Mononuclear cell (primary cell): ENCODE measurements around the gene FGF16. TPM values are rescaled to one million over a fixed set of nuclear protein-coding genes. Genes with fewer than 3 reads are reported as not detected.

Source experiments
- H3K27me3 ChIP-seq: 2 replicates; pipeline ENCODE4 v1.6.0; 2011; ENCODE audit warnings: low read length, control low read depth; ENCODE audit not compliant: insufficient read depth
- H3K4me1 ChIP-seq: 2 replicates; pipeline ENCODE4 v1.5.1; 2011; ENCODE audit warnings: mild to moderate bottlenecking, low read length, control low read depth; ENCODE audit not compliant: insufficient read depth
- H3K4me3 ChIP-seq: 2 replicates; pipeline ENCODE4 v1.5.1; 2011; ENCODE audit warnings: mild to moderate bottlenecking, low read length, moderate library complexity
- H3K9me3 ChIP-seq: 2 replicates; pipeline ENCODE4 v1.5.1; 2011; ENCODE audit warnings: low read depth, mild to moderate bottlenecking, control low read depth, low read length
- total RNA-seq: library from RNA; depleted of rRNA; stranded (reverse); fragments of >200 nt; gene quantifications from one replicate; pipeline ENCODE4 v1.2.3, GENCODE V29; 2012

FGF16 gene
- total RNA-seq, 1 donor, result not detected

GRCh38 chrX:77436682-77437081 is 10.5 kb upstream of the FGF16 start:
- Histone ChIP-seq H3K27me3 (no peaks in the 10 kb centered on the region), H3K9me3 (no peaks in the 10 kb centered on the region), H3K4me3 (no peak overlapping the region), H3K4me1 (no peaks in the 10 kb centered on the region)

GRCh38 chrX:77440330-77440729 is 6.9 kb upstream of the FGF16 start:
- H3K4me3 ChIP-seq, result no peak overlapping the region
- no peaks in the 10 kb centered on the region for H3K4me1 ChIP-seq
- H3K27me3 ChIP-seq, result no peaks in the 10 kb centered on the region
- H3K9me3 ChIP-seq, result no peaks in the 10 kb centered on the region

- H3K4me1 ChIP-seq, result peaks cover 4% of the 10 kb centered on the region
- H3K9me3 ChIP-seq, result no peaks in the 10 kb centered on the region
- H3K27me3 ChIP-seq, result peaks cover 5% of the 10 kb centered on the region
- no peak overlapping the region for H3K4me3 ChIP-seq
Observed at GRCh38 chrX:77441033-77441432, 6.2 kb upstream of the FGF16 start.

GRCh38 chrX:77441479-77441878 is 5.7 kb upstream of the FGF16 start:
- H3K27me3 ChIP-seq, result peaks cover 10% of the 10 kb centered on the region
- no peak overlapping the region for H3K4me3 ChIP-seq
- peaks cover 9% of the 10 kb centered on the region for H3K4me1 ChIP-seq
- H3K9me3 ChIP-seq, result no peaks in the 10 kb centered on the region

GRCh38 chrX:77442728-77443127 is 4.5 kb upstream of the FGF16 start:
- H3K4me3 ChIP-seq, result no peak overlapping the region
- peaks cover 16% of the 10 kb centered on the region for H3K27me3 ChIP-seq
- no peaks in the 10 kb centered on the region for H3K9me3 ChIP-seq
- peaks cover 16% of the 10 kb centered on the region for H3K4me1 ChIP-seq

- H3K4me1 ChIP-seq, result peaks cover 16% of the 10 kb centered on the region
- H3K9me3 ChIP-seq, result no peaks in the 10 kb centered on the region
- H3K4me3 ChIP-seq, result no peak overlapping the region
- peaks cover 16% of the 10 kb centered on the region for H3K27me3 ChIP-seq
Observed at GRCh38 chrX:77444075-77444474, 3.1 kb upstream of the FGF16 start.

- Histone ChIP-seq H3K4me3 (no peak overlapping the region), H3K9me3 (no peaks in the 10 kb centered on the region), H3K4me1 (peaks cover 16% of the 10 kb centered on the region), H3K27me3 (peaks cover 16% of the 10 kb centered on the region)
Observed at GRCh38 chrX:77444545-77444944, 2.6 kb upstream of the FGF16 start.

GRCh38 chrX:77446029-77446585 is 1.1 kb upstream of the FGF16 start:
- peaks cover 16% of the 10 kb centered on the region for H3K27me3 ChIP-seq
- peaks cover 16% of the 10 kb centered on the region for H3K4me1 ChIP-seq
- no peaks in the 10 kb centered on the region for H3K9me3 ChIP-seq
- H3K4me3 ChIP-seq, result no peak overlapping the region

- Histone ChIP-seq H3K9me3 (no peaks in the 10 kb centered on the region), H3K27me3 (peaks cover 16% of the 10 kb centered on the region), H3K4me3 (no peak overlapping the region), H3K4me1 (peaks cover 16% of the 10 kb centered on the region)
Observed at GRCh38 chrX:77447653-77448569, 722 bp downstream of the FGF16 start.

GRCh38 chrX:77450415-77450814 is 3.2 kb downstream of the FGF16 start:
- Histone ChIP-seq H3K27me3 (peaks cover 16% of the 10 kb centered on the region), H3K4me3 (no peak overlapping the region), H3K9me3 (no peaks in the 10 kb centered on the region), H3K4me1 (peaks cover 16% of the 10 kb centered on the region)

GRCh38 chrX:77450996-77451395 is 3.8 kb downstream of the FGF16 start:
- H3K27me3 ChIP-seq, result peaks cover 11% of the 10 kb centered on the region
- H3K4me3 ChIP-seq, result no peak overlapping the region
- H3K9me3 ChIP-seq, result no peaks in the 10 kb centered on the region
- H3K4me1 ChIP-seq, result peaks cover 12% of the 10 kb centered on the region

GRCh38 chrX:77453190-77453589 is 6.0 kb downstream of the FGF16 start:
- Histone ChIP-seq H3K4me3 (no peak overlapping the region), H3K9me3 (no peaks in the 10 kb centered on the region), H3K4me1 (no peaks in the 10 kb centered on the region), H3K27me3 (no peaks in the 10 kb centered on the region)

GRCh38 chrX:77455437-77455836 is 8.2 kb downstream of the FGF16 start:
- Histone ChIP-seq H3K9me3 (no peaks in the 10 kb centered on the region), H3K4me1 (no peaks in the 10 kb centered on the region), H3K4me3 (no peak overlapping the region), H3K27me3 (no peaks in the 10 kb centered on the region)

GRCh38 chrX:77484045-77484444 is 36.9 kb downstream of the FGF16 start:
- H3K27me3 ChIP-seq, result no peaks in the 10 kb centered on the region
- no peaks in the 10 kb centered on the region for H3K4me1 ChIP-seq
- H3K9me3 ChIP-seq, result no peaks in the 10 kb centered on the region
- no peak overlapping the region for H3K4me3 ChIP-seq

- H3K4me1 ChIP-seq, result no peaks in the 10 kb centered on the region
- H3K4me3 ChIP-seq, result no peak overlapping the region
- no peaks in the 10 kb centered on the region for H3K27me3 ChIP-seq
- H3K9me3 ChIP-seq, result no peaks in the 10 kb centered on the region
Observed at GRCh38 chrX:77493677-77494553, 46.7 kb downstream of the FGF16 start.
